ENCODE results near the gene RPS6KA2. TPM values are rescaled to one million over a fixed set of nuclear protein-coding genes. Genes with fewer than 3 reads are reported as not detected.
A peak's percentile ranks its signal among the peaks of the same experiment; 100 is the strongest.

The RPS6KA2 gene
- total RNA-seq, 2 donors from 2014 or later = 78.6 to 131 TPM

DNA sequence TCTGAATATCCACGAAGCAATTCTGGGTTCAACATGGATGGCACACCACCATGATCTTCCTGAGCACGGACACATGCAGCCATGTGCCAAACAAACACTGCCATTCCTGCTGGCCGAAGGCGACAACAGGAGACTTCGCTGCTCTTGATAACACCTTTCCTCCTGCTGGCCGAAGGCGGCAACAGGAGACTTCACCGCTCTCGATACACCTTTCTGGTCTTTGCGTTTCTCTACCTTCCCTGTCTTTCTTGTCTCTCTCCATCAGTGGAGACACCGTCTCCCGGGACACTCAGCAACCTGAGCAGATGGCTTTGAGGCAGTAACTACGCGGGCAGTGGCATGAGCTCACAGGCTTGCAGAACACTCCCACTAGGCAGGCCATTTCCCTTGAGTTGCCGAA lies 189.4 kb downstream of the RPS6KA2 start:
- no peaks in the 10 kb centered on the region for H3K9me3 ChIP-seq
- TF ChIP-seq, protein P1, sequence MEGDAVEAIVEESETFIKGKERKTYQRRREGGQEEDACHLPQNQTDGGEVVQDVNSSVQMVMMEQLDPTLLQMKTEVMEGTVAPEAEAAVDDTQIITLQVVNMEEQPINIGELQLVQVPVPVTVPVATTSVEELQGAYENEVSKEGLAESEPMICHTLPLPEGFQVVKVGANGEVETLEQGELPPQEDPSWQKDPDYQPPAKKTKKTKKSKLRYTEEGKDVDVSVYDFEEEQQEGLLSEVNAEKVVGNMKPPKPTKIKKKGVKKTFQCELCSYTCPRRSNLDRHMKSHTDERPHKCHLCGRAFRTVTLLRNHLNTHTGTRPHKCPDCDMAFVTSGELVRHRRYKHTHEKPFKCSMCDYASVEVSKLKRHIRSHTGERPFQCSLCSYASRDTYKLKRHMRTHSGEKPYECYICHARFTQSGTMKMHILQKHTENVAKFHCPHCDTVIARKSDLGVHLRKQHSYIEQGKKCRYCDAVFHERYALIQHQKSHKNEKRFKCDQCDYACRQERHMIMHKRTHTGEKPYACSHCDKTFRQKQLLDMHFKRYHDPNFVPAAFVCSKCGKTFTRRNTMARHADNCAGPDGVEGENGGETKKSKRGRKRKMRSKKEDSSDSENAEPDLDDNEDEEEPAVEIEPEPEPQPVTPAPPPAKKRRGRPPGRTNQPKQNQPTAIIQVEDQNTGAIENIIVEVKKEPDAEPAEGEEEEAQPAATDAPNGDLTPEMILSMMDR (IDR thresholded peaks at IDR 0.05) = no peak
- no peak overlapping the region for H3K27ac ChIP-seq
- no peak for DNase-seq (ENCODE audit: low spot score)
- H3K4me3 ChIP-seq = no peak overlapping the region
- H3K36me3 ChIP-seq = no peaks in the 10 kb centered on the region
- no peaks in the 10 kb centered on the region for H3K27me3 ChIP-seq
- H3K4me1 ChIP-seq = no peaks in the 10 kb centered on the region

- Histone ChIP-seq H3K4me3 (no peak overlapping the region), H3K4me1 (no peaks in the 10 kb centered on the region), H3K9me3 (no peaks in the 10 kb centered on the region), H3K27ac (no peak overlapping the region), H3K36me3 (peaks cover 9% of the 10 kb centered on the region), H3K27me3 (no peaks in the 10 kb centered on the region)
- DNase-seq (ENCODE audit: low spot score) = no peak
- TF ChIP-seq, protein P1 (IDR thresholded peaks at IDR 0.05) = no peak
Observed at GRCh38 chr6:166436195-166437139, 190.6 kb downstream of the RPS6KA2 start.

- DNase-seq (ENCODE audit: low spot score) = no peak
- Histone ChIP-seq H3K27ac (no peak overlapping the region), H3K4me1 (no peaks in the 10 kb centered on the region), H3K4me3 (no peak overlapping the region), H3K9me3 (no peaks in the 10 kb centered on the region), H3K36me3 (peaks cover 13% of the 10 kb centered on the region), H3K27me3 (no peaks in the 10 kb centered on the region)
- TF ChIP-seq, protein P1 (IDR thresholded peaks at IDR 0.05) = peak in 1 of 2 donors; percentile 19
Observed at GRCh38 chr6:166435574-166435973, 191.5 kb downstream of the RPS6KA2 start.

- Histone ChIP-seq H3K27ac (no peak overlapping the region), H3K9me3 (no peaks in the 10 kb centered on the region), H3K4me1 (no peaks in the 10 kb centered on the region), H3K36me3 (peaks cover 25% of the 10 kb centered on the region), H3K4me3 (no peak overlapping the region), H3K27me3 (no peaks in the 10 kb centered on the region)
- DNase-seq (ENCODE audit: low spot score) = no peak
- TF ChIP-seq, protein P1 (IDR thresholded peaks at IDR 0.05) = no peak
Observed at GRCh38 chr6:166434336-166434735, 192.7 kb downstream of the RPS6KA2 start.

DNA sequence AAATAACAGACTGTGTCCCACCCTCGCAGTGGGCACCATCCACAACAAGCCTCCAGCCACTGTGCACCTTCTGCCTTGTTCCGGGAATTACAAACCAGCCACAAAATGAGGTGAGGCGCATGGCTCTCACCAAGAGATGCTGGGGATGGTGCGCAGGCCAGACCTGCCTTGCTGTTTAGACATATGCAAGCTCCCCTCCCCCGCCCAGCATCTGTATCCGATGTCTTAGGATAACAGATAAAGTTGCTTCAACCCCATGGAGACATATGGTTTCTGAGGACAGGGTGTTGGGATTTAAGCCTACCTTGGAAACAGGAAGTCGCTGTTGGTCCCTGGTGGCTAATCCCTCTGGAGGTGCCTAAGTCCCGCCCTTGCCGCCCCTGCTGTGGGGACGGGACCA lies 194.0 kb downstream of the RPS6KA2 start:
- no peak for DNase-seq (ENCODE audit: low spot score)
- Histone ChIP-seq H3K36me3 (peaks cover 26% of the 10 kb centered on the region), H3K9me3 (no peaks in the 10 kb centered on the region), H3K4me1 (no peaks in the 10 kb centered on the region), H3K27me3 (no peaks in the 10 kb centered on the region), H3K4me3 (no peak overlapping the region), H3K27ac (no peak overlapping the region)
- TF ChIP-seq, protein P1 (IDR thresholded peaks at IDR 0.05) = no peak

Measured in right atrium auricular region (tissue), 2 donors.